AG04450 (cell line): ENCODE results near the gene FGGY. TPM values are rescaled to one million over a fixed set of nuclear protein-coding genes. Genes with fewer than 3 reads are reported as not detected.
"Not testable (repeated sequence)": the region's sequence is repeated elsewhere in the genome, so short reads cannot be mapped to it uniquely, and the experiment has no call there.

Experiments
- CTCF ChIA-PET: fragments of 300-600, 350-600 bp; formaldehyde crosslinking; extraction: SDS; loops from one replicate; lab custom pipeline; 2022; ENCODE audit warnings: antibody characterized with exemption, inconsistent platforms; lab: Charles Lee
- POLR2A ChIA-PET: fragments of 350-600 bp; formaldehyde crosslinking; extraction: SDS; loops from one replicate; lab custom pipeline; 2021; ENCODE audit warnings: antibody characterized with exemption, inconsistent platforms; lab: Yijun Ruan, JAX
- DNase-seq: peaks from one replicate; pipeline ENCODE4 v3.0.0-alpha.2; 2011; ENCODE audit warnings: low read depth, low spot score
- H3K27ac ChIP-seq: one replicate; pipeline ENCODE4 v1.5.1; 2012; ENCODE audit warnings: low read depth, low read length, control low read depth
- H3K27me3 ChIP-seq: one replicate; pipeline ENCODE4 v1.6.0; 2012; ENCODE audit warnings: low read length; ENCODE audit not compliant: control insufficient read depth, insufficient read depth
- H3K4me3 ChIP-seq: 2 replicates; pipeline ENCODE4 v1.5.1; 2011; ENCODE audit warnings: mild to moderate bottlenecking, low read depth, low read length, control low read depth
- H3K9me3 ChIP-seq: 2 replicates; pipeline ENCODE4 v1.5.1; 2012; ENCODE audit warnings: low read length; ENCODE audit not compliant: control insufficient read depth, insufficient read depth
- CTCF ChIP-seq: IDR thresholded peaks from 2 replicates; pipeline ENCODE4 v1.5.1; 2011; ENCODE audit warnings: low read depth, low read length, control low read depth, inconsistent platforms
- polyA plus RNA-seq: library from polyadenylated mRNA; depleted of rRNA; stranded (reverse); fragments of >200 nt; gene quantifications from 2 replicates; pipeline ENCODE4 v1.2.3, GENCODE V29; 2011

FGGY gene
- polyA plus RNA-seq, 1 experiment, result 11.8 TPM

- H3K9me3 ChIP-seq, result peaks cover 4% of the 10 kb centered on the region
- no peak for TF ChIP-seq CTCF
- ChIA-PET CTCF (no interaction called here), POLR2A (no interaction called here)
- no peak overlapping the region for H3K27ac ChIP-seq
- peak; percentile 26 for DNase-seq
- H3K4me3 ChIP-seq, result no peak overlapping the region
- no peaks in the 10 kb centered on the region for H3K27me3 ChIP-seq
These were observed 158.3 kb downstream of the FGGY start for GRCh38 chr1:59455206-59455605.

GRCh38 chr1:59457786-59458185, 160.9 kb downstream of the FGGY start:
- ChIA-PET POLR2A (no interaction called here), CTCF (no interaction called here)
- TF ChIP-seq CTCF, result no peak

GRCh38 chr1:59458884-59459283, 162.0 kb downstream of the FGGY start:
- H3K4me3 ChIP-seq, result no peak overlapping the region
- H3K27ac ChIP-seq, result no peak overlapping the region
- peaks cover 6% of the 10 kb centered on the region for H3K9me3 ChIP-seq
- no peaks in the 10 kb centered on the region for H3K27me3 ChIP-seq
- no peak for DNase-seq
- no peak for TF ChIP-seq CTCF
- ChIA-PET POLR2A (no interaction called here), CTCF (interaction anchor here (0.6 kb wide), 1 partner anchor 51 kb away, joined by 3 read pairs; no protein-coding TSS in a partner anchor)

More at GRCh38 chr1:59457786-59458185, 160.9 kb downstream of the FGGY start:
- Histone ChIP-seq H3K27ac (no peak overlapping the region), H3K4me3 (no peak overlapping the region), H3K9me3 (peaks cover 6% of the 10 kb centered on the region), H3K27me3 (no peaks in the 10 kb centered on the region)
- DNase-seq, result no peak

- H3K4me3 ChIP-seq, CTCF ChIA-PET, H3K27ac ChIP-seq, H3K27me3 ChIP-seq, H3K9me3 ChIP-seq, DNase-seq, POLR2A ChIA-PET: not testable (repeated sequence)
These were observed 166.0 kb downstream of the FGGY start for GRCh38 chr1:59462942-59463341.

GRCh38 chr1:59465478-59465877, 168.6 kb downstream of the FGGY start:
- DNase-seq, POLR2A ChIA-PET, H3K4me3 ChIP-seq, H3K9me3 ChIP-seq, H3K27ac ChIP-seq, H3K27me3 ChIP-seq, CTCF ChIA-PET: not testable (repeated sequence)

GRCh38 chr1:59468828-59469428, 172.0 kb downstream of the FGGY start:
- TF ChIP-seq CTCF, result no peak
- no peak overlapping the region for H3K27ac ChIP-seq
- no peak for DNase-seq
- CTCF ChIA-PET, result no interaction called here
- no peaks in the 10 kb centered on the region for H3K27me3 ChIP-seq
- no peak overlapping the region for H3K4me3 ChIP-seq
- POLR2A ChIA-PET, result no interaction called here
- peaks cover 8% of the 10 kb centered on the region; the same call in 1 of the 2 replicates for H3K9me3 ChIP-seq

- DNase-seq, H3K4me3 ChIP-seq, H3K27ac ChIP-seq, H3K27me3 ChIP-seq, POLR2A ChIA-PET, H3K9me3 ChIP-seq: not testable (repeated sequence)
- CTCF ChIA-PET, result interaction anchor here (0.6 kb wide), 2 partner anchors 11 to 466 kb away, joined by 3 read pairs; no protein-coding TSS in a partner anchor
These were observed 175.2 kb downstream of the FGGY start for GRCh38 chr1:59471991-59472570.
